Activated effector memory CD4-positive, alpha-beta T cell treated with Interleukin-2 at 50 U/mL for 16 hours (primary cell): ENCODE measurements around the gene TALDO1.

ENCODE experiments used
- DNase-seq: peaks from one replicate; pipeline ENCODE4 v3.0.0-alpha.2; 2020

The TALDO1 gene

DNA sequence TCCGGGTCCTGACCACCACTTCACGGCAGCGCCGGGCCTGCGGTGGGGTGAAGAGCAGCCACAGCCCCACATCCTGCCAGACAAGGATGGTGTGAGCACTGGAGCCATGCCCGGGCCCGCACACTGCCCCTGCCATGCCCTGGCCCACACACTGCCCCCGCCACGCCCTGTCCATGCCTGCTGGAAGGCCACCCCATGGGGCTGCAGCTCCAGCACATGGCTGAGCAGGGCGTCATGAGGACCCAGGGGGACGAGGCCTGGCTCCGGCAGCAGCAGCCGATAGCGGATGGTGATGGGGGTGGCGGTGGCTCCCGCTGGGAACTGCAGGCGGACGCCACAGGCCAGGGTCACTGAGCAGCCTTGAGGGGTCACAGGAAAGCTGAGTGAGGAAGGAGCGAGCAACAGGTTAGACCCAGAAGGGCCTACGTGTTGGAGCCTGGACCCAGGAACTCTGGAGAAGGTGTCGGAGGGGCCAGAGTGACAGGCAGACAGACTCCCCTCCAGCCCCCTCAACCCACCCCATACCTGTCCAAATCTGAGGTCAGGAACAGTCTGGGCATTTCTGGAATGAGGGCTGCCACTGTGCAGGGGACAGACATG is 54.9 kb downstream of the TALDO1 start:
- no peak for DNase-seq

DNA sequence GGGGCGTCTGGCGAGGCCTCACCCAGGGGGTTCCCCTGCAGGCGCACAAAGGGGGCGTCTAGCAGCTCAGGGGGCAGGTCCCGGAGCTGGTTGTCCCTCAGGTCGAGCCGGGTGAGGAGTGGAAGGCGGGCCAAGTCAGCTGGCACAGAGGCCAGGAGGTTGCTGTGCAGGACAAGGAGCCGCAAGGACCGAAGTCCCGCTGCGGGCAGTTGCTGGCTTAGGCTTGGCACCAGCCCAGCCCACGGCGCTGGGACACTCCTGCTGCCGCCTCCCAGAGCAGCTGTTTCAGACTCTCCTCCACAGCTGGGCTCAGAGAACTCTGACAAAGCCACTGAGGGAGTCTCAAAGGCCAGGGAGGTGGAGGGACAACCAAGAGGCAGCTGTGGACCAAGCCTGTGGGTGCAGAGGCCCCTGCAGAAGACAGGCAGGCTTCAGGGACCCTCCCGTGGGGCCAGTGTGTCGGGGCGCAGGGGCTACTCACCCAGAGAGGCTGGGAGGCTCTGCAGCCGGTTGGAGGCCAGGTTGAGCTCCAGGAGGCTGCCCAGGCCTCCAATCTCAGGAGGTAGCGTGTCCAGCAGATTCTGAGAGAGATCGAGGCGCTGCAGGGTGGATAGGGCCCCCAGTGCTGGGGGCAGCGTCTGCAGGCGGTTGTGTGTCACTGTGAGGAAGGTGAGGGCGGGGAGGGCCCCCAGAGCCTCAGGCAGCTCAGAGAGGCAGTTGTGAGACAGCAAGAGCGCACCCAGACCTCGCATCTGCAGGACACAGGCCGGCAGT is 55.6 kb downstream of the TALDO1 start:
- no peak for DNase-seq

DNA sequence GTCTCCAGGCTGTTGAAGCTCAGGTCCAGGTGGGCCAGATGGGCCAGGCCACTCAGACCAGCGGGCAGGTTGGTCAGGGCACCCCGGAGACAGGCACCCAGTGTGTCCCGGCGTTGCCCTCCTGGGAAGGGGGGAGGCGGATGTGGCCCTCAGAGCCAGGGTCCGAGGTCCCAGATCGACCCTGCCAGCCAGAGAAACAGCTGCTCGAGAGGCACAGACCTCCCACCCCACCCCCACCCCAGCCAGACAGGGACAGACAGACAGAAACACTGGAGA is 56.1 kb downstream of the TALDO1 start:
- no peak for DNase-seq

DNA sequence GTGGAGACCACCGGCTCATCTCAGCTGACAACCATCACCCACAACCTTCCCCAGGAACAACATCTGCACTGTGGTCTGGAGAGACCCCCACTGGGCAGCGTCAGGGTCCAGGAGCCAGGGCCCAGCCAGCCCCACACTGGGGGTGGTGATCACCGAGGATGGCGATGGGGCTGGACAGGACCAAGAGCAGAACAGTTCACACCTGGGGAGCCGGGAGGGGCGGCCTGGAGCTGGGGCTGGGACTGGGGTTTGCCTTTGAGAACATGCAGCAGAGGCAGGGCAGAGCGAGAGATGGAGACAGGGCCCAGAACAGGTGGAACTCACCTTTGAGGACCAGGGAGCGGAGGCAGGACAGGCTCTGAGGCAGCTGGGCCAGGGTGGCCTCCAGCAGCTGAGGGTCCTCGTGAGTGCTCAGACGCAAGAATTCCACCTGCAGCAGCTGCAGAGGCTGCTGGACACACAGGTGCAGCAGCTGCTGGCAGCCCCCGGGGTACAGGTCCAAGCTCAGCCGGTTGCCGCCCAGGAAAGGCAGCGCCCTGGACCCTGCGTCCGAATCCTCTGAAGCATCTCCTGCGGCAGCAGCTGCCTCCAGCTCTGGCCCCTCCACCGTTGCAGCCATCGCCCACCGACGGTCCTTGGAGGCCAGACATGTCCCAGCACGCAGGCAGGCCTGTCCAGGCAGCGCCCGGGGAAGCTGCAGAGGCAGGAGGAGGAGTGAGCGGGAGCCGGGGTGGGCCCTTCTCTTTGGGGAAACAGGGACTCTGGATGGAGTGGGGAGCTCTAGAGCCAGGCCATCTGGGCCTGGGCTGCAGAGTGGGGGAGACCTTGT is 56.7 kb downstream of the TALDO1 start:
- DNase-seq: no peak

DNA sequence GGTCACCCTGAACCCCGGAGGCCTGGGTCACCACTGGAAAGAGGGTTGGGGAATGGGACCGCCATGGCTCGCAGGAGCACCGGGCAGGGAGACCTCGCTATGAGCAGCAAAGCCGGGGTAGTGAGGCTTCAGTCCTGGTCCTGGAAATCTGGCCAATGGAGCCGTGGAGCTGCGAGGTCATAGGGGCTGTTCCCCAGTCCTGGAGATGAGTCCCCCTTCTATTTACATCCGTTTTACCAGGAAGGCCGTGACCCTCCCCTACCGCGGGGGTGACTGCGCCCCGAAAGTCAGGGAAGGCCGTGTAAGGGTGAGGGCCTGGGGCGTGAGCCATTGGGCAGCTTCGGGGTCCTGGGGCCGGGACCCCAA is 57.3 kb downstream of the TALDO1 start:
- DNase-seq: no peak

DNA sequence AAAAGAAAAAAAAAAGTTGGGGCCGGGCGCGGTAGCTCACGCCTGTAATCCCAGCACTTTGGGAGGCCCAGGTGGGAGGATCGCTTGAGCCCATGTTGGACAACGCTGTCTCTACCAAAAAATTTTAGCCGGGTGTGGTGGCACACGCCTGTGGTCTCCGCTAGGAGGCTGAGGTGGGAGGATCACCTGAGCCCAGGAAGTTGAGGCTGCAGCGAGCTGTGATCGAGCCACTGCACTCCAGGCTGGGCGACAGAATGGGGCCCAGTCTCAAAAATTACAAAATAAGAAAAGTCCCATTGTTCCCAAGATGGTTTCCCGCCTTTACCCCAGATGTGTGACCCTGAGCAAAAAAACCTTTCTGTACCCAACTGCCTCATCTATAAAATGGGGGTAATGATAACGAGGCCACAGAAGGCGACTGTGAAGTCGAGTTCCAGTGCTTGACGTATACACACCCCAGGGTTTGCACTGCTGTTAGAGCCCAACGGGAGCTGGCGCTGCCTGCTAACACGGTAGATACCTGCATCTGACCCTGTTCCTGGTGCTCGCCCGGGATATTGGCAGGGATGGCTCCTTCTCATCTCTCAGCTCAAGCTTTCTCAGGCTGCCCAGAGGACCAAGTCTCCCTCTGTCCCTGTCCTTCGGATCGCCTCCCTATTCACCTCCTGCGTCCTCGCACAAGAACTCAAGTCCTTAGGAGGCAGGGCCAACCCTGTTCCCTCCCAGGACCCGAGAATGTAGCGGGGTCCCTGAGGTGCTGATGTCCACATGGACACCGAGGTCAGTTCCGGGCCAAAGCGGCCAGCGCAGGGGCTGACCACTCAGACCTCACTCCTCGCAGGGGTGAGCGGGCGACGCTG is 61.4 kb downstream of the TALDO1 start:
- DNase-seq: no peak

DNA sequence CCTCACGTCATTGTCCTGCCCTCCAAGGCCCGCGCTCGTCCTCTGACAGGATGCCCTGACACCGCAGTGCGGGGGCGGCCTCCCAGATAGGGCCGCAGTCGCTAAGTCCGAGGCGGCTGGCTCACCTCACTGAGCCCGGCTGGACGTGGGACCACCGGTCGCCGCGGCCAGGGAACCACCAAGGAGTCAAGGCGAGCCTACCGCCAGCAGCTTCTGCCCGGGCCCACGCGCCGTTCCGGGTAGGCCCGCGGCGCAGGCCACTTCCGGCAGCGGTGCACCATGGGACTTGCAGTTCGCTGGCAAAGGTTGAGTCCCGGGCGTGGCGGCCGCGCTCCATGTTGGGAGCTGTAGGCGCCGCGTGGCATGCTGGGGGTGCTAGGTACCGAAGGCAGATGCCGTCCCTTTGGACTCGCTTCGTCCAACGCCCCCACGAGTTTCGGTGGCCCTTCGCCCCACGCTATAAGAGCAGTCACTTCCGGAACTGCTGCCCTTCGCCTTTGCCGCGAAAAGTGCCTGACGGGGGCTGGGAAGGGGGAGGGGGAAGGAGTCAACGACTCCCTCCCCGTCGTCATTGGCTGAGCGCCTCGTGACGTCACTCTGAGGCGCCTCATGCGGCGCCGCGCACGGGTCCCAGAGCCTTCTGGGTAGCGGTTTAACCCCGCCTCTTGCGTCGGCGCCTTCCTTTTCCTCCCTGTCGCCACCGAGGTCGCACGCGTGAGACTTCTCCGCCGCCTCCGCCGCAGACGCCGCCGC is 62.2 kb downstream of the TALDO1 start, which contains the start of gene RPLP2:
Gene RPLP2 (plus strand): TSS at position 681 of the 753 bp plus-strand sequence. CDS start 268 bp downstream, outside the sequence.
- DNase-seq: peak; percentile 95

DNA sequence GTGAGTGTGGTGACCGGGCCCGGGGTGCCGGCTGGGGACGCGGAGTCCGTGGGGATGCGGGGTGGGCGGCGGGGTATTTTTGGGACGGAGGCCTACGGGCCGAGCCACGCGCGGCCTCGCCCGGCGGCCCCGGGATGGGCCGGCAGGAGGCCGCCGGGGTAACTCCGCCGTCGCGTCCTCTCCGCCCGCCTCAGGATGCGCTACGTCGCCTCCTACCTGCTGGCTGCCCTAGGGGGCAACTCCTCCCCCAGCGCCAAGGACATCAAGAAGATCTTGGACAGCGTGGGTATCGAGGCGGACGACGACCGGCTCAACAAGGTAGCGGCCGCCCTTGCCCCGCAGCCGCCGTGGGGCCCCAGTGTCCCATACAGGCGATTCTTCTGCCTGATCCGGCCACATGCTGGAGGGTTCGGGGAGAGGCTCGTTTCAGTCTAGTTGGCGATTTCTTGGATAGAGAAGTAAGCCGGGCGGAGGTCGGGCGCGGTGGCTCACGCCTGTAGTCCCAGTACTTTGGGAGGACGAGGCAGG is 62.8 kb downstream of the TALDO1 start:
- no peak for DNase-seq

DNA sequence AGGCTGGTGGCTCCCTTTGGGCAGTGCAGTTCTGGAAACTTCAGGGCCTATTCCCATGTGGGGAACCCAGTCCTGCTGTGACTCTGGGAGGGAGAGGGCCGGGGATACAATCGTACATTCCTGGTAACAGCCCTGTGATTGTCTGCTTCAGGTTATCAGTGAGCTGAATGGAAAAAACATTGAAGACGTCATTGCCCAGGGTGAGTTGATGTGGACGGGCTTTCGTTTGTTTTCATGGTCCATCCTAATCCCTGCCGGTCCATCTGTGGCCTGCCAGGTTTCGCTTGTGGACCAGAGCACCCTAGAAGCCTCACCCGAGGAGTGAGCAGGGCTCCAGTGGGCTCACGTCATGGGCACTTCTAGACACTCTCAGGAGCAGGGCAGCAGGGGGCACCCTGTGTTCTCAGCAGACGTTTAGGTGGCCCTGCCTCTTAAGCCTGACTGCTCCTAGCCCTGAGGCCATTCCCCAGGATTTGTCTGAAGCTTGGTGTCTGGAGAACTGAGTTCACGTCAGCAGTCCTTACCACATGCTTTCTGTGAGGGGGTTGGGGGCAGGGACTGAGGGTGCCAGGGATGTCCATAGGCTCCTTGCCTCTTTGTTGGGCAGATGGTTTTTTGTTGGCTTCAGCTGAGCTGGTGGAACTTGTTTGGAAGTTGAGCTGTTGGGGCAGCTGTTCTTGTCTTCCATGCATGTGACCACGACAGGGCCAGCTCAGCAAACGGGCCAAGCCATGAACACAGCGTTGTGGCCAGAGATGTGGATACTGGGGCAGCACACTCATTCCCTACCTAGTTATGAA is 64.4 kb downstream of the TALDO1 start:
- DNase-seq: no peak

DNA sequence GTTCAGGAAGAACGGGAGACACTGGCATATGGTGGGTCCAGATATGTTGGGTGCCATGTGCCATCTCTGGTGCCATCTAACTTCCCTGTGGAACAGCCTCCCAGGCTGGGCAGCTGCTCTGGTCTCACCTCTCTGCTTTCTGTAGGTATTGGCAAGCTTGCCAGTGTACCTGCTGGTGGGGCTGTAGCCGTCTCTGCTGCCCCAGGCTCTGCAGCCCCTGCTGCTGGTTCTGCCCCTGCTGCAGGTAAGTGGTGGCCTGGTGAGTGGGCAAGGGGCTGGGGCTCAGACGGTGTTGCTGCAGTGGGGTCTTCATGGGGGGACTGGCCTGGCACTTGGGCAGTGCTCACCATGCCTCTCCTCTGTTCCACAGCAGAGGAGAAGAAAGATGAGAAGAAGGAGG is 65.1 kb downstream of the TALDO1 start:
- DNase-seq: no peak

DNA sequence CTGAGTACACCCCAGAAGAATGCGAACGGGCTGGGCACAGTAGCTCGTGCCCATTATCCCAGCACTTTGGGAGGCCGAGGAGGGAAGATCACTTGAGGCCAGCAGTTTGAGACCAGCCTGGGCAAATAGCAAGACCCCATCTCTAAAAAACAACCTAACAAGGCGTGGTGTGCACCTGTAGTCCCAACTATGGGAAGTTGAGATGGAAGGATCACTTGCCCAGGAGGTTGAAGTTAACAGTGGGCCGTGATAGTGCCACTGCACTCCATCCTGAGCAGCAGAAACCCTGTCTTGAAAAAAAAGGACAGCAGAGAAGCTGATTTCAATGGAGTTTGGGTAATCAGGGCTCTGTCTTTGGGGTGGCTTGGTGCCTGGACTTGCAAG is 65.8 kb downstream of the TALDO1 start:
- DNase-seq: no peak

DNA sequence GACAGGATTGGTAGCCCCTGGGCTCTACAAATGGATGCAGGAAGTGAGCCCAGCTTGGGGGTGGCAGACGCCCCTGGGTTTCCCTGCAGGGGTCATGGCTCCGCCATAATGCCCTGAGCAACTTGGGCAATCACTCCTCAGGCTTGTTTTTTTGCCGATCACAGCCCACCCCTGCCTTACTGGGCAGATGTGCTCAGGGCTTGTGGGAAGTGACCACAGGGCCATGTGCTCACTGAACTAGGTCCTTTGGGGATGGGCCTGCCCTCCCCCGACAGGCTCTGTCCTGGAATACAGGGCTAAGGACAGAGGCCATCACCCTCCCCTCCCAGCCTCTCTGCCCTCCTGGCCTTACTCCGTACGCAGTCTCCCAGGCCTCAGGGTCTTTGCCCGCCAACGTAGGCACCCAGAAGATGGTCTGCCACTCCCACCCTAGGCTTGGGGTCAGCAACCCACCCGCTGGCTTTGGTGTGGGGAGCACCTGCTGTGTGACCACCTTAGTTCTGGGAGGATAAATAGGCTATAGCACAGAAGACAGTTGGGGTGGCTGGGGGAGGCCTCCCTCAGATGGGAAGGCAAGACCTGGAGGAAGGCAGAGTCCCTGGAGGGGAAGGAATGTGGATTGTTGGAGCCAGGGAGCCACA is 66.3 kb downstream of the TALDO1 start:
- no peak for DNase-seq
